HFF-Myc (cell line): ENCODE results near the gene RASIP1.
"Not testable (repeated sequence)": the region's sequence is repeated elsewhere in the genome, so short reads cannot be mapped to it uniquely, and the experiment has no call there.

Source experiments
- DNase-seq: peaks from one replicate; pipeline ENCODE4 v3.0.0-alpha.2; 2011; ENCODE audit warnings: low read depth; ENCODE audit errors: extremely low read depth
- H3K4me3 ChIP-seq: replicated peaks from 2 replicates; pipeline ENCODE4 v1.5.1; 2011; ENCODE audit warnings: low read depth, mild to moderate bottlenecking, control low read depth, low read length
- TF ChIP-seq, protein P1 (sequence below): IDR thresholded peaks from 2 replicates; pipeline ENCODE4 v1.5.1; 2012; ENCODE audit warnings: mild to moderate bottlenecking, low read depth, low read length, control low read depth; ENCODE audit errors: missing control alignments

Gene RASIP1

DNA sequence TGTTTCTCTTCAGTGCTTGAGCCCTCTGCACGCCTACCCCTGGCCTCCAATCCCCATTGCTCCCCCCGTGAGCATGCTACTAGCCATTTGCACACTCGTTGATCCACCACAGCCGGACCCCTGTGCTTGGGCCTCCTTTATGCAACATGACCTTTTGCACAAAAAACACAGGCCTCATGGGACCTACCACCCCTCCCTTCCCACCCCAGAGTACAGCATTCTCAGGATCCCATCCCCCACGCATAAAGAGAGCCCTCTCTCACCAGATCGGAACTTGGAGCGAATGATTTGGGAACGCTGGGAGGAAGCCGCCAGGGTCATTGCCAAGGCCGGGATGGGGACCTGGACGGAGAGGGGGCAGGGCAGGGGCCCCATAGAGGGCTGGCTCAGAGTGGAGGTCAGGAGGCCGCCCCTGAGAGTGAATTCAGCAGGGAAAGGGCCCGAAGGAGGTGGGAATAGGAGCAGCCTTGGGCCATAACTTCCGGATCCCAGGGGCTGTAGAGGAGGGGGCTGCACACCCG, 21.6 kb downstream of the RASIP1 start:
- DNase-seq, result no peak
- TF ChIP-seq, protein P1, sequence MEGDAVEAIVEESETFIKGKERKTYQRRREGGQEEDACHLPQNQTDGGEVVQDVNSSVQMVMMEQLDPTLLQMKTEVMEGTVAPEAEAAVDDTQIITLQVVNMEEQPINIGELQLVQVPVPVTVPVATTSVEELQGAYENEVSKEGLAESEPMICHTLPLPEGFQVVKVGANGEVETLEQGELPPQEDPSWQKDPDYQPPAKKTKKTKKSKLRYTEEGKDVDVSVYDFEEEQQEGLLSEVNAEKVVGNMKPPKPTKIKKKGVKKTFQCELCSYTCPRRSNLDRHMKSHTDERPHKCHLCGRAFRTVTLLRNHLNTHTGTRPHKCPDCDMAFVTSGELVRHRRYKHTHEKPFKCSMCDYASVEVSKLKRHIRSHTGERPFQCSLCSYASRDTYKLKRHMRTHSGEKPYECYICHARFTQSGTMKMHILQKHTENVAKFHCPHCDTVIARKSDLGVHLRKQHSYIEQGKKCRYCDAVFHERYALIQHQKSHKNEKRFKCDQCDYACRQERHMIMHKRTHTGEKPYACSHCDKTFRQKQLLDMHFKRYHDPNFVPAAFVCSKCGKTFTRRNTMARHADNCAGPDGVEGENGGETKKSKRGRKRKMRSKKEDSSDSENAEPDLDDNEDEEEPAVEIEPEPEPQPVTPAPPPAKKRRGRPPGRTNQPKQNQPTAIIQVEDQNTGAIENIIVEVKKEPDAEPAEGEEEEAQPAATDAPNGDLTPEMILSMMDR, result no peak
- no peak overlapping the region for H3K4me3 ChIP-seq

GRCh38 chr19:48718106-48718505, 22.3 kb downstream of the RASIP1 start:
- not testable (repeated sequence) for H3K4me3 ChIP-seq, DNase-seq

DNA sequence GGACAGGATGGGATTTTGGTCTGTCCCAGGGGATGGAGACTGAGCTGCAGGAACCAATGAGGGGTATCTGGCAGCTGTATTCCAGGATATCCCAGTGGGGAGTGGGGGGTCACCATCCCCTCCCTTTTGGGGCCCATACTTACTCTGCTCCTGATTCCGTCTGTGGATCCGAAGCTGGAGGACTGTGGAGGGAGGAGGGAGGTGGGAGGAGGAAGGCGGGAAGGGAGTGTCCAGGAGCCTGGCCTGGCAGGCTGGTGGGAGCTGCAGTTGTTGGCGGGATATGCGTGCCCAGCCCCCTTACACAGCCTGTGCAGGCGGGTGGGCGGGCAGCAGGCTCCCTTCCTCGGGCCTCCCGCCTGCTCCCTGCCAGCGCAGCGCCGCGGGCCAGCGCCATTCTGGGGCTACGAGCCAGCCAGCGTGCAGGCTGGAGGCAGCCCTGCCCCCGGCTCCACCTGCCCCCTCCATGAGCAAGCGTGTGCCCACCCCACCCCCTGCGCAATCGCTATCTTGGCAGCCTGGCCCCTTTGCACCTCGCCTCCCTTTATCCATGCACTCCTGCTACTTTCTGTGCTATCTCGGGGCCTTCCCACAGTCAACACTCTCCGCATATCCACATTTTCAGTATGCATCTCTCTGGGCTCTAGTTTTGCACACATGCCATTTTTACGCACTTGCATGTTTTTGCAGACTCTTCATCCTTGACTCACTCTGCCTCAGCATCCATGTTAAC, 23.7 kb downstream of the RASIP1 start:
- DNase-seq, result no peak
- peak overlapping the region; percentile 54 for H3K4me3 ChIP-seq
- TF ChIP-seq, protein P1, result no peak

DNA sequence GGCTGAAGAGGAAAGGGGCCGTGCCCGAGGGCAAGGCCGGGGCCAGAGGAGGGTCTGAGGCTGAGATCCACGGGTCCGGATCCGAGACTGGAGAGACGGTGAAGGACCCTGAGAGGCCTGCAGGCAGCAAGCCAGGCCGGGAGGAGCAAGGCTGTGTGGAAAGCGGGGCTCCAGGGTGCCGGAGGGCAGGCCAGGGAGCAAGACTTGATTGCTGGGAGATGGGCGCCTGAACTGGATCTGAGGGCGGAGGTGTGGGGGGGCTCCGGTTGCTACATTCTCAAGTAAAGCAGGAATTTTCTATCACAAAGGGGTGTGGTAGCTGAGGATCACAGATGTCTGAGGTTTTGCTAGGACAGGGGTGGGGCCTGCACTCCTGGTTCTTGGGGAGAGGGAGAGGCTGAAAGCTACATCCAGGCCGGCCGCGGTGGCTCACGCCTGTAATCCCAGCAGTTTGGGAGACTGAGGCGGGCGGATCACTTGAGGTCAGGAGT, 24.7 kb downstream of the RASIP1 start:
- TF ChIP-seq, protein P1, result no peak
- peak overlapping the region; percentile 54 for H3K4me3 ChIP-seq
- no peak for DNase-seq

GRCh38 chr19:48714759-48715675, 25.4 kb downstream of the RASIP1 start:
- DNase-seq, result no peak
- peak overlapping the region; percentile 54 for H3K4me3 ChIP-seq
- TF ChIP-seq, protein P1, result no peak

- TF ChIP-seq, protein P1, result no peak
- peak; percentile 98 for DNase-seq
- H3K4me3 ChIP-seq, result peak overlapping the region; percentile 77
These were observed 26.3 kb downstream of the RASIP1 start for GRCh38 chr19:48713864-48714755.
